Measurements from ENCODE around the gene FLNA. TPM values are rescaled to one million over a fixed set of nuclear protein-coding genes. Genes with fewer than 3 reads are reported as not detected.

FLNA gene
- total and polyA plus RNA-seq, 2 of the 13 experiments (the other 11 are each of a cell fraction or from before 2014, with no cell fraction given) = 83.4 to 174 TPM

- 94% methylated on average over 2 of the region's 16 CpGs for WGBS (ENCODE audit: low lambda C conversion rate)
- CTCF ChIA-PET (ENCODE audit: low intra/inter-chr PET ratio, low total read pairs) = no interaction called here
- DNase-seq (ENCODE audit: low spot score) (no peak), ATAC-seq (no peak), FAIRE-seq (no peak)
- Histone ChIP-seq H3K36me3 (replicated peaks in 1 of 2; ENCODE audit: control insufficient read depth in 1 of 2, insufficient read depth in 2 of 2, low read length in 2 of 2) (peaks cover 3 to 14% of the 10 kb centered on the region in 2 experiments; a peak in 3 of 5 replicates), H4K20me1 (ENCODE audit: insufficient read depth, low read length) (peaks cover 12% of the 10 kb centered on the region; the same call in 1 of the 2 replicates), H3K9ac (ENCODE audit: insufficient read depth, low read depth, low read length) (no peak overlapping the region), H3K27ac (ENCODE audit: extremely low read length, insufficient read depth, low read length) (no peak overlapping the region), H3K4me2 (ENCODE audit: low read depth, low read length) (no peak overlapping the region), H3K9me3 (ENCODE audit: low read length) (no peaks in the 10 kb centered on the region), H3K4me3 (replicated peaks in 1 of 3; ENCODE audit: insufficient read depth in 1 of 3, low read depth in 2 of 3, low read length in 3 of 3) (no peak overlapping the region), H2AFZ (ENCODE audit: low read length) (no peak overlapping the region), H3K4me1 (ENCODE audit: insufficient read depth, low read length) (peaks cover 37% of the 10 kb centered on the region), H3K79me2 (ENCODE audit: insufficient read depth, low read length) (peaks cover under 1% of the 10 kb centered on the region), H3K27me3 (ENCODE audit: control insufficient read depth in 1 of 2, insufficient read depth in 2 of 2, low read length in 2 of 2) (no peaks in the 10 kb centered on the region)
- BruUV-seq (replicated peaks) = no TSS peak
- TF ChIP-seq ZNF605 (CRISPR knock-in tag; IDR thresholded peaks at IDR 0.05) (no peak), ZNF816 (CRISPR knock-in tag; IDR thresholded peaks at IDR 0.05; ENCODE audit: borderline replicate concordance) (no peak), SRF (IDR thresholded peaks at IDR 0.05; ENCODE audit: low read depth, low read length) (no peak), PRPF4 (IDR thresholded peaks at IDR 0.05; ENCODE audit: low read depth, low read length, poor library complexity, severe bottlenecking) (no peak), ZSCAN12 (CRISPR knock-in tag; IDR thresholded peaks at IDR 0.05) (no peak), RAD21 (CRISPR knock-in tag; IDR thresholded peaks at IDR 0.05) (no peak), ZFP41 (CRISPR knock-in tag; IDR thresholded peaks at IDR 0.05; ENCODE audit: borderline replicate concordance) (no peak), ATRX (CRISPR knock-in tag; IDR thresholded peaks at IDR 0.05; ENCODE audit: borderline replicate concordance) (no peak), ZNF747 (CRISPR knock-in tag; IDR thresholded peaks at IDR 0.05; ENCODE audit: borderline replicate concordance) (no peak), ZNF891 (CRISPR knock-in tag; IDR thresholded peaks at IDR 0.05) (no peak), ZNF556 (CRISPR knock-in tag; IDR thresholded peaks at IDR 0.05; ENCODE audit: borderline replicate concordance) (no peak), MYC (CRISPR knock-in tag; IDR thresholded peaks at IDR 0.05; ENCODE audit: borderline replicate concordance) (no peak)
- POLR2A ChIA-PET = no interaction called here
- intact Hi-C loops (cut with micrococcal nuclease; ENCODE audit: unreplicated experiment) = no loop called here
- in situ Hi-C loops (cut with HindIII; ENCODE audit: extremely low pct_ligation_motif_present, low pct_unique_long_range_greater_than_20kb) = loop anchor here (25.0 kb wide), 1 partner anchor 133 kb away; the partner anchor contains the start of genes G6PD and IKBKG
Measured at GRCh38 chrX:154404625-154405192, 30.3 kb upstream of the FLNA start.

All from HepG2 (cell line).